Activated CD8-positive, alpha-beta memory T cell treated with anti-CD3 and anti-CD28 coated beads for 24 hours (primary cell): ENCODE results near the gene CCDC174.
"Not testable (repeated sequence)": the region's sequence is repeated elsewhere in the genome, so short reads cannot be mapped to it uniquely, and the experiment has no call there.

ENCODE experiments used
- DNase-seq: peaks from one replicate; pipeline ENCODE4 v3.0.0-alpha.2; 2020

CCDC174 gene

GRCh38 chr3:14627815-14628214 lies 23.7 kb upstream of the CCDC174 start:
- DNase-seq, result no peak

DNA sequence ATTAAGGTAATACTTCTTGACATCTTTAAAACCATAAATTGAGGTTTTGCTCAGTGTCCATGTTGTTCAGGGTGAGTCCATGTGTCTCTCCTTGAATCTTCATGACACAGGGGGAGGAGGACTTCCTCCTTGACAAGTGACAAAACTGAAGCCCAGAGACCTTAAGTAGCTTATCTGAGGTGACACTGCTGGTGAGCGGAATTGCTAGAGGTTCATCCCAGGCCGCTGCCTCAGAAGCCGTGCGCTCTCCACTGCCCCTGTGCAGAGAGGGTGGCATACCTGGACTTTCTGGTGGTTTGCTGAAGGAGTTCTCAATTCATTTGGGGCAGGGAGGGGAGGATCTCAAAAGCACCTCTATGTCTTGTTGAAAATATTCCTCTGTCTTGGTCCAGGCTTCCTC lies 23.2 kb upstream of the CCDC174 start:
- no peak for DNase-seq

DNA sequence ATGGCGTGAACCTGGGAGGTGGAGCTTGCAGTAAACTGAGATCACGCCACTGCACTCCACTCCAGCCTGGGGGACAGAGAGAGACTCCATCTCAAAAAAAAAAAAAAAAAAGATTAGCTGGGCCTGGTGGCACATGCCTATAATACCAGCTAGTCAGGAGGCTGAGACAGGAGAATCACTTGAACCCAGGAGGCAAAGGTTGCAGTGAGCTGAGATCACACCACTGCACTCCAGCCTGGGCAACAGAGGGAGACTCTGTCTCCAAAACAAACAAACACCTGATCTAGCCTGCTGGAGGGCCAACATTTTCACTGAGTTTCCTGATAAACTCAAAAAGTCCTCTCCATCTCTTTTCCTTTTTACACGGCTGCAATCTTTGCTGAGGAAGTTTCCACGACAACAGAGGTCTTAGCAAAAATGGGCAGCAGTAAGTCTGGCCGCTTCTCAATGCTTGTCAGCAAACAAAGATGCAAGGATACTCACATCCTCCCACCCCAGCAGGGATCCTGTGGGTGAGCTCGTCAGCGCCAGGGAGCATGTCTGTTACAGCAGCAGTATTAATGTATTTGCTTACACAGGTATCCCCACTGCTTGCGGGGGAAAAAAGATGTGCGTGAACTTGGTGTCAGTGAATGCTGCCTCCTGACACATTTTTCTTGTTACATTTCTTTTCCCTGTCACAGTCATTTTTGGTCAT lies 21.0 kb upstream of the CCDC174 start:
- no peak for DNase-seq

- no peak for DNase-seq
Observed at GRCh38 chr3:14631101-14631497, 20.5 kb upstream of the CCDC174 start.

GRCh38 chr3:14631687-14632441 lies 19.7 kb upstream of the CCDC174 start:
- DNase-seq, result no peak

DNA sequence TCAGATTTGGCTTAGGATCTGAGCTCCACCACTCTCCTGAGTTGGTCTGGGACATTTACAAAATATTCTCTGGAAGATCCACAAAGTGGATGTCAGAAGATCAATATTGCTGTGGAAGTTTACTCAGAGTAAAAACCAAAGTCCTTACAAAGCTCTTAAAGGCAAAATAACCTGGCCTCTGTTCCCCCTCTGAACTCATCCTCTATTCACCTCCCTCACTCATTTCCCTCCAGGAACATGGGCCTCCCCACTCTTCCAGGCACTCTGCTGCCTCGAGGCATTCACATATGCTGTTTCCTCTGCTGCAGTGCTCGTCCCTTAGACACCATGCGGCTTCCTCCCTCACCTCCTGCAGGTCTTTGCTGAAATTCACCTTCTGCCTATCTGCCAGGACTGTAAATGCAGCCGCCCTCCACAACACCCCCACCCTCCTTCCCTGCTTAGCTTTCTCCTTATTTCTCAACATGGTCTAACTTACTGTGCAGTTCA lies 19.1 kb upstream of the CCDC174 start:
- no peak for DNase-seq

DNA sequence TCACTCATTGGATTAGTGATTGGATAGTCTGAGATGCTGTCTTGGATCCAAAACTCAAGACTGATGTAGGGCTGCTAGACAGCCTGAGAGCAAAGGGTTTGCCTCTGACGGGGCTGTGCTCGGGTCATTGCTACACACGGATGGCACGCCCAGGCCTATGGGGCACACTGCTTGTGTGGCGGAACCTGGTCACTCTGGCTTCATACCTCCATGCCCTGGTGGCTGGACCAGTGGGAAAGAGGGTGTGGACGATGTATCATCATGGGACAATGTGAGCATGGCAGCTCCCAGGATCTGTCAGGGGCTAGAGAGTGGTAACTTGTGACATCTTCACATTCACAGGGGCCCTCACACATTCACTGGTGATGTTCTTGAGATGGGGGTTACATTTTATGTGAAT lies 18.1 kb upstream of the CCDC174 start:
- no peak for DNase-seq

DNA sequence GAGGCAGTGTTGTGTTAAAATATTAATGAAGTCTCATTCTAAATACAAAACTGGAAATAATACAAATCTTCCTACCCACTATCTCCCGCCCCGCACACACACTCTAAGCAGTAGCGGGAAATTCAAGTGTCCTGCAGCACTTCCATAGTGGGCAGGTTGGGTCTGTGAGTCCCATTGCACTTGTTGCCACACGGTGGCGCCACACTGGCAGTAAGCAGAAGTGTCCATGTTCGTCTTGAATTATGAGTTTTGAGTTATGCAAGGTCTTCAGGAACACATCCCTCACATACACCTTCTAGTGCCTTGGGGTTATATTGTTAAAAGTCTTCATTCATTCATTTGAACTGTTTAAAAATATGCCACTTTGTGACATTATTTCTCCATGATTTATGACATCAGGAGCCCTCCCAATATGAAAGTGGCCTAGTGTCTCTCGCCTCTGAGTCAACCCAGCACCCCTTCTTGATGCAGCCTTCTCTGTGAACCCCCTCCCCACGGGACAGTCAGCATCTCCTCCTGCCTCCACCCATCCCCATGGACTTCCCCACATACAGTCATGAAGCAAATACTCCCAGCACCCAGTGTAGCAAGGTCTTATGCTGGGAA lies 17.6 kb upstream of the CCDC174 start:
- DNase-seq, result peak; percentile 69

DNA sequence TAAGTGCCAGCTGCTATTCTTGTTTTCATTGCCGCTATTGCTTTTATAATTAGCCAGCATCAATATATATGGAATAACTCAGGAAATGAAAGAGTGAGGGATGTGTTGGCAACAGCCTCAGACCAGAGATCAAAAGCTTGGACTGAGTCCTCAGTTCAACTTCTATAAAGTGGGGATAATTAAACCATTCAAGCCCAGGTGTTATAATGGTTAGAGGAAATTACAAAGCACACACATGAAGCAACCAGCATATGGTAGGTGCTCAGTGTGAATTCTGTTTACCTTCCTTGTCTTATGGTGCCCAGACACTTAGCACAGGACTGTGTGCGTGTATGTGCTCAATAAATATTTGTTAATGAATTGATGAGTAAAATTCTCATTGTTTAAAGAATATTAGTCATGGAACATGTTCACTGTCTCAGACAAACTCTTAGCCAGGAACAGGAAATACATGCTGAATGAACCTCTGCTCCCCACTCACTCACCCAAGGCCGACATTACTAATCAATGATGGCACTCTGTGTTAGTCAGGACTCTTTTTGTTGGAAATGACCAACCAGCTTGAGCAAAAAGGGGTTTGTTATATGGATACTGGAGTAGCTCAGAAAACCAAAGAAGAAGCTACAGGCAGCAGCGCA lies 16.7 kb upstream of the CCDC174 start:
- no peak for DNase-seq

DNA sequence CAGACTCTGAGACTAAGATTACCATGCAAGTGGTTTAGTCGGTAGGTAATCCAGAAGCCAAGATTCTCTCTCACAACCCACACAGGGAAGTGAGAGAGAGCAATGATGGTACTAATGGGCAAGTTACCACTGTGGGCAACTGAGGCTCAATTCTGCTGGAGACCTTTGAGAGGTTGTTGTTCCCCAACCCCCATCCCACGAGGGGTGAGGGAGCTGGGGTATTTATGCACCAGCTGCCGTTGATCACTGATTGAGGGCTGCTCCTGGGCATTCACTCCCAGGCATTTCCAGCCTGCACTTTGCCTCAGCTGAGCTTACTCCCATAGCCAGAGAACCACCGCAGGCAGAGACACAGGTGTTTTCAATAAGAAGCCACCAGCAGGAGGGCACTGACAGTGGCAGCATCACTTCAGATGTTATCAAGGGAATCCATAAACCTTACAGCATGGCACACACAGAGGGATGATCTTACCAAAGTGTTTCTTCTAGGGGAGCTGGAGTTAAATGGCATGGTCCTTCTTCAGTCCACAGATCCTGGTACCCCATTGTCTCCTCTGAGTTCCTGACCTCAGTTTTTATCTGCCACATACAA lies 15.0 kb upstream of the CCDC174 start:
- DNase-seq, result no peak

GRCh38 chr3:14640157-14640562 lies 11.4 kb upstream of the CCDC174 start:
- DNase-seq, result no peak

GRCh38 chr3:14640734-14641133 lies 10.8 kb upstream of the CCDC174 start:
- no peak for DNase-seq

GRCh38 chr3:14641346-14641745 lies 10.2 kb upstream of the CCDC174 start:
- no peak for DNase-seq

GRCh38 chr3:14645453-14645852 lies 6.1 kb upstream of the CCDC174 start:
- no peak for DNase-seq

- no peak for DNase-seq
Observed at GRCh38 chr3:14646131-14646573, 5.4 kb upstream of the CCDC174 start.

DNA sequence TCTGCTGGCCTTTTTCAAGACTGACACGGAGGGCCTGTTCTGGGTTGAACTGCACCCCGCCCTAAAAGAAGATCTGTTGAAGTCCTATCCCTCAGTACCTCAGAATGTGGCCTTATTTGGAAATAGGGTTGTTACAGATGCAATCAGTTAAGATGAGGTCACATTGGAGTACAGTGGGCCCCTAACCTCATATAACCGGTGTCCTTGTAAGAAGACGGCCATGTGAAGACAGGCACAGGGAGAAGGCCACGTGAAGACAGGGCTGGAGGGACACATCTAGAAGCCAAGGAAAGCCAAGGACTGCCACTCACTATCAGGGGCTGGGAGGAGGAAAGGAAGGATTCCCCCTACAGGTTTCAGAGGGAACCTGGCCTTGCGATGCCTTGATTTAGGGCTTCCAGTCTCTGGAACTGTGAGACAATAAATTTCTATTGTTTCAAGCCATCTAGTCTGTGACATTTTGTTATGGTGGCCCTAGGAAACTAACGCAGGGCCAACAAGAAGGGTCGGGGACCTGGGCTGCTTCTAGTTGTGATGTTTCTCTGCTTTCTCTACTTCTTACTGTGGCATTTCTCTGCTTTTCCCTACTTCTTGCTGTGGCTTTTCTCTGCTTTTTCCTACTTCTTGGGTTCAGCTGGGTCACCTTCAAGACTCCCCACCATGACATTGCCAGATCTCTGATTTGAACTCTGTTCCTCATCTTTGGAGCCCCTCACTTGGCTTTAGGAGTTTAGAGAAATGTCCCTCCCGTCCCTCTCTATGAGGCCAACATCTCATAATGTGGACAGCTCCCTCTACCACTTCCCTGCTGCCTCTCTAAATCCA lies 4.8 kb upstream of the CCDC174 start:
- DNase-seq, result no peak

DNA sequence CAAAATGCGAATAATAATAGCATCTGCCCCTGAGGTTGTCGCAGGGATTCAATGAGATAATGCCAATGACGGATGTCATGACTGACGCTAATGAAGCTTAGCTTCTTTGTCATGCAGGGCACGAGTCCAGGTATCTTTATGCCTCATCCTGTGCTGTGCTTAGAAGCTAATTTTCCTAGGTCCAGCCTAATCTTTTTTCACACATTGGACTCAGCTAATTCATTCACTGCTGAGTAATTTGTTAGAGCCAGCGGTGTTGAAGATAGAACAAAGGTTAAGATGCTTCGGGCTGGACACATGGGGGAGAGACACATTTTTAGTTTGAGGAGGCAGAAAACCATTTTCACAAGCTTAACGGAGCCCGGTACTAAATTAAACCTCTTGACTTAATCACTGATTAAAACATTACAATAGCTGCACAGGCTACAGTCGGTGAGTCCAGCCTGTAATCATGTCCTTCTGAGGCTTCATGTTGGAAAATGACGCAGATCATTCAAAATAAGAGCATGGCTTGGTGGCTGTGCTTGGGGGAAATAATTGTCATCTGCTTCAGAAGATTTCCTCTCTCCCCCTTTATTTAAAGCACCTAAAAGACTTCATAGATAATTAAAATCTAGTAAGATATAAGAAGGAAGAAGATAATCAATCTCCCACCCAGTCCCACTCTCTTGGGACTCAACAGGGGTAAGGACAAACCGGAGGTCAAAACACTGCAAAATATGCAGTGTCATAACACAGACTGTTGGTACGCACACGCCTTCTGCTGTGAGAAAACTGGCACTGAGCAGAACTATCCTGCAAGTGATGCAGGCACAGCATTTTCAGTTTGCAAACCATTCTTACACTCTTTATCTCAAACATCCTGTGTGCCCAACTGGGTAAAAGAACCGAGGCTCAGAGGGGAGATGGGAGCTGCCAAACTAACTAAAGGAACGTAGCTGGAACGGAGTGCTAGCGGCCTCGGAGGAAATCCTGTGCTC lies 3.3 kb upstream of the CCDC174 start:
- no peak for DNase-seq

DNA sequence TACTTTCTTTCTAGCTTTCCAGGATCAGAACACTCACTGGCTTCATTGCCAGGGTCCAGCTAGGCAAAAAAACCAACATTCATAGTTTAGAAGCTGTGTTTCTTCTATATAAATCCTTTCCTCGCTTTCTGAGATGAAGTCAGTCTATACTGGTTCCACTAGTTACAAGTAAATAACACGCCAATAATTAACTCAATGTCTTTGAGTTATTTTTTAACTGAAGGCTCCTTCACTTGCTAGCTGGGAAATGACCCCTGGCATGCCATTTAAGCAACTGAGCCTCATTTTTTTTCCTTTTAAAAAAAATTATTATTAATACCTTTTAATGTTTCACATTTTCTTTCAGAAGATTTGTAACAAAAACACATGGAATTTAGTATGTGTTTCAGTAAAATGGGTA lies 2.1 kb upstream of the CCDC174 start:
- DNase-seq, result no peak

DNA sequence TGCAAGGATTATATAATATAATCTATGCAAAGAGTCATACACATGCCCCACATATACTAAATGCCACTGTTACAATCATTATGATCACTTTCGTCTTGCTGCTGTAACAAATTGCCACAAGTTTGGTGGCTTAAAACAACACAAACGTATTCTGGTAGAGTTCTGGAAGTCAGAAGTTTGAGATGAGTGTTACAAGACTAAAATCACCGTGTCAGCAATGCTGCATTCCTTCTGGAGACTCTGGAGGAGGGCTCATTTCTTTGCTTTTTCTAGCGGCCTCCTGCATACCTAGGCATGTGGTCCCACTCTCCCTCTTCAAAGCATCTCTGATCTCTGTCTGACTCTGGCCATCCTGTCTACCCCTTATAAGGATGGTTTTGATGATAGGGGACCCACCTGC lies 1.4 kb upstream of the CCDC174 start:
- DNase-seq, result no peak

- DNase-seq, result not testable (repeated sequence)
Observed at GRCh38 chr3:14652360-14652907, 872 bp downstream of the CCDC174 start.

DNA sequence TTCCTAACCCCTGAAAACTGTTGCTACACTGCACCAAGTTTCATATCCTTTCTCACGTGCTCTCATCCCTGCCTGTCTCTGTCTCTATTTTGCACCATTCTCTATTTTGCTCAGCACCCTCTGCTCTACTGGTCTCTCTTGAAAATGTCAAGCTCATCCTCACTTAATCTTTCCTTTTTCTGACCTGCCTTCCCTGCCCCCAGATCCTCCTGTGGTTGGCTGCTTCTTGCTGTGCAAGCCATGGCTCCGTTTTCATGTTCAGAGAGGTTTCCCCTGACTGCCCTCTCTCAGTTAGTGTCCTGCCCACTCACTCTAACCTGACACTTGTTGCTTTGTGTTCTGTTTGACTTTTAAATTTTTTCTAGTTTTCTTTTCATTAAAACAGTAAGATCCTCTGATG lies 6.0 kb downstream of the CCDC174 start:
- DNase-seq, result no peak
